ENCODE measurements around the gene MYO7A.

- TF ChIP-seq, protein P1, sequence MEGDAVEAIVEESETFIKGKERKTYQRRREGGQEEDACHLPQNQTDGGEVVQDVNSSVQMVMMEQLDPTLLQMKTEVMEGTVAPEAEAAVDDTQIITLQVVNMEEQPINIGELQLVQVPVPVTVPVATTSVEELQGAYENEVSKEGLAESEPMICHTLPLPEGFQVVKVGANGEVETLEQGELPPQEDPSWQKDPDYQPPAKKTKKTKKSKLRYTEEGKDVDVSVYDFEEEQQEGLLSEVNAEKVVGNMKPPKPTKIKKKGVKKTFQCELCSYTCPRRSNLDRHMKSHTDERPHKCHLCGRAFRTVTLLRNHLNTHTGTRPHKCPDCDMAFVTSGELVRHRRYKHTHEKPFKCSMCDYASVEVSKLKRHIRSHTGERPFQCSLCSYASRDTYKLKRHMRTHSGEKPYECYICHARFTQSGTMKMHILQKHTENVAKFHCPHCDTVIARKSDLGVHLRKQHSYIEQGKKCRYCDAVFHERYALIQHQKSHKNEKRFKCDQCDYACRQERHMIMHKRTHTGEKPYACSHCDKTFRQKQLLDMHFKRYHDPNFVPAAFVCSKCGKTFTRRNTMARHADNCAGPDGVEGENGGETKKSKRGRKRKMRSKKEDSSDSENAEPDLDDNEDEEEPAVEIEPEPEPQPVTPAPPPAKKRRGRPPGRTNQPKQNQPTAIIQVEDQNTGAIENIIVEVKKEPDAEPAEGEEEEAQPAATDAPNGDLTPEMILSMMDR (IDR thresholded peaks at IDR 0.05; ENCODE audit: insufficient read depth, low read depth, low read length): no peak
- no peak for TF ChIP-seq EZH2 (IDR thresholded peaks at IDR 0.05; ENCODE audit: insufficient read depth, low read length)
These were observed 18.4 kb downstream of the MYO7A start for GRCh38 chr11:77146261-77147035.
